Measurements from ENCODE around the gene CACNA1G. TPM values are rescaled to one million over a fixed set of nuclear protein-coding genes. Genes with fewer than 3 reads are reported as not detected.
A peak's percentile ranks its signal among the peaks of the same experiment; 100 is the strongest.

CACNA1G gene
- polyA plus RNA-seq, 1 donor (not counting 4 experiments of a cell fraction or from before 2014, with no cell fraction given), result 0.07 TPM

DNA sequence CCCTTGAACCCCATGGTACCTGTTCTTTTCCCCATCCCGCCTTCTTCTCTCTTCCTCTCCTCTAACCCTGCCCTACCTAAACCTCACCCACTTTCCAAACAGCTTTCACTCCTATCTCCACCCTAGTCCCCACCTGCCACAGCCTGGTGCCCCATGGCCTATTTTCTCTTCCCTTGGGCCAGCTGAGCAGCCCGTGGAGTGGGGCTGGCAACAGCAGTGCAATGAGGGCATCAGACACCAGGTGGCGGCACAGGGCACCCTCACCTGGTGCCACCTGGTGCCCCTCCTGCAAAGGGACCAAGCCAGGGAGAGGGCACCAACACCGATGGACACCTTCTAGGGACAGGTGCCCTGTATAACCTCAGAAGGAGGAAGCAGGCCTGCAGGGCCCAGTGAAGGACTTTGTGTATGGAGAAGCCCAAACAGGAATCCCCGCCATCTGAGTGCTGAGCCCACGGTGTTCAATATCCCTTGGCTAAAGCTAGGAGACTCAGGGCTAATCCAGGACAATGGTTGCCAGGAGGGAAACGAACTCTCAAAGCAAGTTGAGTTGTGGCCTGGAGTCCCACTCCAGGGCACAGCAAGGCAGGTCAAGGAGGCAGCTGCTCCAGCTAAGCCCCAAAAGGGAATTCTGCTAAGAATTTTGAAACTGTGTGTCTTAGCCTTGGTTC, 70.1 kb downstream of the CACNA1G start:
- Histone ChIP-seq H3K4me3 (ENCODE audit: control insufficient read depth in 2 of 3, extremely low read depth in 1 of 3, insufficient read depth in 2 of 3, low read depth in 1 of 3, low read length in 3 of 3) (no peak overlapping the region), H3K36me3 (ENCODE audit: control insufficient read depth in 2 of 2, extremely low read depth in 1 of 2, insufficient read depth in 2 of 2, low read length in 2 of 2) (no peaks in the 10 kb centered on the region), H3K9me1 (ENCODE audit: control insufficient read depth, extremely low read depth, insufficient read depth, low read length) (no peaks in the 10 kb centered on the region), H3K4me1 (ENCODE audit: control insufficient read depth, extremely low read depth, insufficient read depth, low read length) (peaks cover 7% of the 10 kb centered on the region), H3K27ac (ENCODE audit: control insufficient read depth, insufficient read depth, low read length) (no peak overlapping the region), H2AFZ (ENCODE audit: control insufficient read depth, low read length) (no peak overlapping the region), H3K9ac (ENCODE audit: control insufficient read depth, extremely low read depth, insufficient read depth, low read length) (no peak overlapping the region), H3K4me2 (ENCODE audit: control insufficient read depth, extremely low read depth, insufficient read depth, low read depth, low read length) (no peak overlapping the region), H3K9me3 (ENCODE audit: control insufficient read depth, low read depth, low read length) (no peaks in the 10 kb centered on the region), H4K20me1 (ENCODE audit: control insufficient read depth, extremely low read depth, insufficient read depth, low read length) (no peaks in the 10 kb centered on the region), H3K79me2 (ENCODE audit: control insufficient read depth, insufficient read depth, low read length) (peaks cover 8% of the 10 kb centered on the region), H3K27me3 (ENCODE audit: control insufficient read depth, extremely low read depth, insufficient read depth, low read length) (peaks cover 10% of the 10 kb centered on the region)
- peak; percentile 9 for FAIRE-seq
- DNase-seq (ENCODE audit: low read depth, low spot score), result no peak
- TF ChIP-seq, protein P1, sequence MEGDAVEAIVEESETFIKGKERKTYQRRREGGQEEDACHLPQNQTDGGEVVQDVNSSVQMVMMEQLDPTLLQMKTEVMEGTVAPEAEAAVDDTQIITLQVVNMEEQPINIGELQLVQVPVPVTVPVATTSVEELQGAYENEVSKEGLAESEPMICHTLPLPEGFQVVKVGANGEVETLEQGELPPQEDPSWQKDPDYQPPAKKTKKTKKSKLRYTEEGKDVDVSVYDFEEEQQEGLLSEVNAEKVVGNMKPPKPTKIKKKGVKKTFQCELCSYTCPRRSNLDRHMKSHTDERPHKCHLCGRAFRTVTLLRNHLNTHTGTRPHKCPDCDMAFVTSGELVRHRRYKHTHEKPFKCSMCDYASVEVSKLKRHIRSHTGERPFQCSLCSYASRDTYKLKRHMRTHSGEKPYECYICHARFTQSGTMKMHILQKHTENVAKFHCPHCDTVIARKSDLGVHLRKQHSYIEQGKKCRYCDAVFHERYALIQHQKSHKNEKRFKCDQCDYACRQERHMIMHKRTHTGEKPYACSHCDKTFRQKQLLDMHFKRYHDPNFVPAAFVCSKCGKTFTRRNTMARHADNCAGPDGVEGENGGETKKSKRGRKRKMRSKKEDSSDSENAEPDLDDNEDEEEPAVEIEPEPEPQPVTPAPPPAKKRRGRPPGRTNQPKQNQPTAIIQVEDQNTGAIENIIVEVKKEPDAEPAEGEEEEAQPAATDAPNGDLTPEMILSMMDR (optimal IDR thresholded peaks at IDR 0.05 in 1 of 3, IDR thresholded peaks at IDR 0.05 in 1 of 3, conservative IDR thresholded peaks at IDR 0.05 in 1 of 3; ENCODE audit: extremely low read depth in 1 of 3, insufficient read depth in 2 of 3, low read length in 3 of 3), result peak; percentile 91 to 100 (median 94)
- no peak for TF ChIP-seq EZH2 (IDR thresholded peaks at IDR 0.05; ENCODE audit: low read length)
- dilution Hi-C loops (cut with MboI; ENCODE audit: extremely low pct_ligation_motif_present, low sequenced_read_pairs), result no loop called here

DNA sequence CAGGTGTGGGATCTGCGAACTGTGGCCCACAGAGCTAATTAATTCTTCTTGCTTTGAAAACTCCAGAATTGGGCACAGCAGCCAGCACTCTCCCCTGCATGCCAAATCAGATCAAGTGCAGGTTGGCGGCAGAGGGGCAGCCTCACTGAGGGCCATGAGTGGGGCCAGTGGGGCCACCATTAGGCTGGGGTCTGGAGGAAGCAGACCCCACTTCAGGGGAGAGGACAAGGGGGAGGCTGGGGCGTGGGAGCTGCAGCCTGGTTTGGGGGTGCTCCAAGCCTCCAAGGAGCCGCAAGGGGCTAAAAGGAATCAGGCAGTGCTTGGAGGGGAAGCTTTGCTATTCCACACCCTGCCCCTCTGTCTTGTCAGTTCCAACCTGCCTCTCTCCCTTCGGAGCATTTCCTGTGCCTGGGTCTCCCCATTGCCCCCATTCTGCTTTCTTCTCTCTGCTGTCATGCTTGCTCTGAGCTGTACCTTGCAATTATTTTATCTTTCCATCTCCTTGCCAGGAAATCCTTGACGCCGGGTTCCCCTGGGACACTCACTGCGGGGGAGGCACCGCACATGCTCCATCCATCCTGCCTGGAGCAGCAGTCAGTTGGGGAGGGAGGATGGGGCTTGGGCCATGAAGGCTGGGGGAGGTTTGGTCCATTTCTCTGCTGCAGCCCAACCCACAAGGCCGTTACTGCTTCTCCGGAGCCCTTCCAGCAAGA, 70.8 kb downstream of the CACNA1G start:
- Histone ChIP-seq H3K4me2 (ENCODE audit: control insufficient read depth, extremely low read depth, insufficient read depth, low read depth, low read length) (no peak overlapping the region), H3K9ac (ENCODE audit: control insufficient read depth, extremely low read depth, insufficient read depth, low read length) (no peak overlapping the region), H3K4me1 (ENCODE audit: control insufficient read depth, extremely low read depth, insufficient read depth, low read length) (peaks cover 14% of the 10 kb centered on the region), H3K27me3 (ENCODE audit: control insufficient read depth, extremely low read depth, insufficient read depth, low read length) (peaks cover 10% of the 10 kb centered on the region), H3K27ac (ENCODE audit: control insufficient read depth, insufficient read depth, low read length) (no peak overlapping the region), H4K20me1 (ENCODE audit: control insufficient read depth, extremely low read depth, insufficient read depth, low read length) (no peaks in the 10 kb centered on the region), H3K9me1 (ENCODE audit: control insufficient read depth, extremely low read depth, insufficient read depth, low read length) (no peaks in the 10 kb centered on the region), H3K36me3 (ENCODE audit: control insufficient read depth in 2 of 2, extremely low read depth in 1 of 2, insufficient read depth in 2 of 2, low read length in 2 of 2) (no peaks in the 10 kb centered on the region), H3K9me3 (ENCODE audit: control insufficient read depth, low read depth, low read length) (no peaks in the 10 kb centered on the region), H3K79me2 (ENCODE audit: control insufficient read depth, insufficient read depth, low read length) (peaks cover 15% of the 10 kb centered on the region), H3K4me3 (ENCODE audit: control insufficient read depth in 2 of 3, extremely low read depth in 1 of 3, insufficient read depth in 2 of 3, low read depth in 1 of 3, low read length in 3 of 3) (no peak overlapping the region), H2AFZ (ENCODE audit: control insufficient read depth, low read length) (no peak overlapping the region)
- no peak for DNase-seq (ENCODE audit: low read depth, low spot score)
- dilution Hi-C loops (cut with MboI; ENCODE audit: extremely low pct_ligation_motif_present, low sequenced_read_pairs), result no loop called here
- no peak for TF ChIP-seq EZH2 (IDR thresholded peaks at IDR 0.05; ENCODE audit: low read length)
- TF ChIP-seq, protein P1 (optimal IDR thresholded peaks at IDR 0.05 in 1 of 3, IDR thresholded peaks at IDR 0.05 in 1 of 3, conservative IDR thresholded peaks at IDR 0.05 in 1 of 3; ENCODE audit: extremely low read depth in 1 of 3, insufficient read depth in 2 of 3, low read length in 3 of 3), result no peak
- FAIRE-seq, result no peak
